HG03378 (cell line): ENCODE measurements around the gene THSD7B.

ENCODE experiments used
- ATAC-seq: cut with Tn5 transposase; IDR thresholded peaks from one replicate; pipeline ENCODE4 v1.9.1; 2021; ENCODE audit warnings: mild to moderate bottlenecking, moderate library complexity; ENCODE audit not compliant: unreplicated experiment

Gene THSD7B

GRCh38 chr2:136809998-136810397 lies 44.7 kb downstream of the THSD7B start:
- no peak for ATAC-seq

- no peak for ATAC-seq
Measured at GRCh38 chr2:136818839-136819238, 53.5 kb downstream of the THSD7B start.

- ATAC-seq = no peak
Measured at GRCh38 chr2:136823291-136823690, 57.9 kb downstream of the THSD7B start.

GRCh38 chr2:136828162-136828561 lies 62.8 kb downstream of the THSD7B start:
- no peak for ATAC-seq

GRCh38 chr2:136828774-136829173 lies 63.4 kb downstream of the THSD7B start:
- ATAC-seq = no peak

GRCh38 chr2:136844546-136844945 lies 79.2 kb downstream of the THSD7B start:
- no peak for ATAC-seq

- no peak for ATAC-seq
Measured at GRCh38 chr2:136858656-136859055, 93.3 kb downstream of the THSD7B start.

- no peak for ATAC-seq
Measured at GRCh38 chr2:136860443-136860958, 95.2 kb downstream of the THSD7B start.

- no peak for ATAC-seq
Measured at GRCh38 chr2:136863468-136863867, 98.1 kb downstream of the THSD7B start.

GRCh38 chr2:136863874-136864273 lies 98.5 kb downstream of the THSD7B start:
- no peak for ATAC-seq

GRCh38 chr2:136871424-136871823 lies 106.1 kb downstream of the THSD7B start:
- no peak for ATAC-seq

- no peak for ATAC-seq
Measured at GRCh38 chr2:136874258-136874657, 108.9 kb downstream of the THSD7B start.

- no peak for ATAC-seq
Measured at GRCh38 chr2:136891100-136891499, 125.8 kb downstream of the THSD7B start.

- ATAC-seq = no peak
Measured at GRCh38 chr2:136894007-136894634, 128.8 kb downstream of the THSD7B start.

GRCh38 chr2:136901732-136902131 lies 136.4 kb downstream of the THSD7B start:
- no peak for ATAC-seq

GRCh38 chr2:136905779-136906178 lies 140.4 kb downstream of the THSD7B start:
- no peak for ATAC-seq

GRCh38 chr2:136909777-136910176 lies 144.4 kb downstream of the THSD7B start:
- no peak for ATAC-seq

GRCh38 chr2:136916131-136916530 lies 150.8 kb downstream of the THSD7B start:
- no peak for ATAC-seq

- no peak for ATAC-seq
Measured at GRCh38 chr2:136917411-136917881, 152.1 kb downstream of the THSD7B start.

GRCh38 chr2:136919682-136920081 lies 154.3 kb downstream of the THSD7B start:
- ATAC-seq = no peak

GRCh38 chr2:136920652-136921333 lies 155.4 kb downstream of the THSD7B start:
- no peak for ATAC-seq

GRCh38 chr2:136927156-136927555 lies 161.8 kb downstream of the THSD7B start:
- no peak for ATAC-seq
